ENCODE measurements around the gene MAIP1.

- TF ChIP-seq GATA2 (IDR thresholded peaks at IDR 0.05; ENCODE audit: low read depth, low read length), result no peak
- no peak for TF ChIP-seq GATA3 (IDR thresholded peaks at IDR 0.05; ENCODE audit: low read depth, low read length)
These were observed 43.6 kb upstream of the MAIP1 start for GRCh38 chr2:199911877-199912161.
